Right lobe of liver (tissue), 4 donors: ENCODE measurements around the gene HTRA3.

ENCODE experiments used
- CTCF ChIP-seq, 4 donors: fragments of 200-600 bp in 3 of 4; fragments of 450-650 bp in 1 of 4; IDR thresholded peaks; one replicate each; pipeline versions ENCODE4 v1.5.1 to v1.8.0; 2016 to 2022; ENCODE audit warnings: antibody characterized with exemption in 4 of 4, mild to moderate bottlenecking in 2 of 4
- POLR2A ChIP-seq: fragments of 450-650 bp; IDR thresholded peaks from one replicate; pipeline ENCODE4 v1.6.1; 2017; ENCODE audit warnings: antibody characterized with exemption, mild to moderate bottlenecking
- donor health status: DM: no; HTN: no; CAD: no.
- donor health status: DM: no; HTN: no; CAD: no.
- donor health status: DM: no; HTN: yes; CAD: no.

GRCh38 chr4:8343967-8344331, 74.4 kb downstream of the HTRA3 start:
- TF ChIP-seq CTCF (IDR thresholded peaks at IDR 0.05), result no peak
- no peak for TF ChIP-seq POLR2A
